Osteocyte (in vitro differentiated cells): ENCODE results near the gene SYCP2L. TPM values are rescaled to one million over a fixed set of nuclear protein-coding genes. Genes with fewer than 3 reads are reported as not detected.
A peak's percentile ranks its signal among the peaks of the same experiment; 100 is the strongest.
"Not testable (repeated sequence)": the region's sequence is repeated elsewhere in the genome, so short reads cannot be mapped to it uniquely, and the experiment has no call there.

ENCODE experiments used
- DNase-seq: peaks from one replicate; pipeline ENCODE4 v3.0.0; 2021; ENCODE audit warnings: mixed read lengths; ENCODE audit not compliant: unreplicated experiment; ENCODE audit errors: extremely low spot score
- H3K27ac Mint-ChIP-seq: one replicate; pipeline ENCODE4 v1.8.0; 2021; ENCODE audit warnings: mild to moderate bottlenecking, mixed read lengths; ENCODE audit not compliant: unreplicated experiment
- H3K27me3 Mint-ChIP-seq: one replicate; pipeline ENCODE4 v1.8.0; 2021; ENCODE audit warnings: mixed read lengths; ENCODE audit not compliant: unreplicated experiment
- H3K36me3 Mint-ChIP-seq: one replicate; pipeline ENCODE4 v1.8.0; 2021; ENCODE audit warnings: mixed read lengths; ENCODE audit not compliant: unreplicated experiment
- H3K4me1 Mint-ChIP-seq: one replicate; pipeline ENCODE4 v1.8.0; 2021; ENCODE audit warnings: mixed read lengths; ENCODE audit not compliant: unreplicated experiment
- H3K4me3 Mint-ChIP-seq: one replicate; pipeline ENCODE4 v1.8.0; 2021; ENCODE audit warnings: mild to moderate bottlenecking, moderate library complexity, mixed read lengths; ENCODE audit not compliant: unreplicated experiment
- H3K9me3 Mint-ChIP-seq: one replicate; pipeline ENCODE4 v1.8.0; 2021; ENCODE audit warnings: mixed read lengths; ENCODE audit not compliant: unreplicated experiment
- total RNA-seq: library from RNA; stranded (reverse); gene quantifications from 2 replicates; pipeline ENCODE4 v1.2.1, GENCODE V29; 2021
- TF ChIP-seq, protein P1 (sequence below): fragments of 200-600 bp; sonication (generic); IDR thresholded peaks from 2 replicates; pipeline ENCODE4 v1.5.0; 2021; ENCODE audit warnings: antibody characterized with exemption, mild to moderate bottlenecking, moderate library complexity

The SYCP2L gene
- total RNA-seq, 1 donor from 2014 or later, result 4.3 TPM

- H3K4me1 Mint-ChIP-seq, result peaks cover 6% of the 10 kb centered on the region
- DNase-seq, result no peak
- TF ChIP-seq, protein P1, sequence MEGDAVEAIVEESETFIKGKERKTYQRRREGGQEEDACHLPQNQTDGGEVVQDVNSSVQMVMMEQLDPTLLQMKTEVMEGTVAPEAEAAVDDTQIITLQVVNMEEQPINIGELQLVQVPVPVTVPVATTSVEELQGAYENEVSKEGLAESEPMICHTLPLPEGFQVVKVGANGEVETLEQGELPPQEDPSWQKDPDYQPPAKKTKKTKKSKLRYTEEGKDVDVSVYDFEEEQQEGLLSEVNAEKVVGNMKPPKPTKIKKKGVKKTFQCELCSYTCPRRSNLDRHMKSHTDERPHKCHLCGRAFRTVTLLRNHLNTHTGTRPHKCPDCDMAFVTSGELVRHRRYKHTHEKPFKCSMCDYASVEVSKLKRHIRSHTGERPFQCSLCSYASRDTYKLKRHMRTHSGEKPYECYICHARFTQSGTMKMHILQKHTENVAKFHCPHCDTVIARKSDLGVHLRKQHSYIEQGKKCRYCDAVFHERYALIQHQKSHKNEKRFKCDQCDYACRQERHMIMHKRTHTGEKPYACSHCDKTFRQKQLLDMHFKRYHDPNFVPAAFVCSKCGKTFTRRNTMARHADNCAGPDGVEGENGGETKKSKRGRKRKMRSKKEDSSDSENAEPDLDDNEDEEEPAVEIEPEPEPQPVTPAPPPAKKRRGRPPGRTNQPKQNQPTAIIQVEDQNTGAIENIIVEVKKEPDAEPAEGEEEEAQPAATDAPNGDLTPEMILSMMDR, result no peak
- H3K27ac Mint-ChIP-seq, result no peak overlapping the region
- peaks cover 58% of the 10 kb centered on the region for H3K27me3 Mint-ChIP-seq
- no peaks in the 10 kb centered on the region for H3K9me3 Mint-ChIP-seq
- no peak overlapping the region for H3K4me3 Mint-ChIP-seq
- no peaks in the 10 kb centered on the region for H3K36me3 Mint-ChIP-seq
Observed at GRCh38 chr6:10877871-10878270, 9.0 kb upstream of the SYCP2L start.

GRCh38 chr6:10880366-10880765 lies 6.5 kb upstream of the SYCP2L start:
- Mint-ChIP-seq H3K4me1 (peaks cover 10% of the 10 kb centered on the region), H3K27me3 (peaks cover 54% of the 10 kb centered on the region), H3K4me3 (no peak overlapping the region), H3K27ac (no peak overlapping the region), H3K9me3 (no peaks in the 10 kb centered on the region), H3K36me3 (no peaks in the 10 kb centered on the region)
- DNase-seq, result no peak
- TF ChIP-seq, protein P1, result no peak

GRCh38 chr6:10882253-10882630 lies 4.6 kb upstream of the SYCP2L start:
- not testable (repeated sequence) for DNase-seq, H3K4me3 Mint-ChIP-seq, H3K36me3 Mint-ChIP-seq, H3K9me3 Mint-ChIP-seq, H3K27ac Mint-ChIP-seq
- peaks cover 60% of the 10 kb centered on the region for H3K27me3 Mint-ChIP-seq
- peaks cover 15% of the 10 kb centered on the region for H3K4me1 Mint-ChIP-seq

DNA sequence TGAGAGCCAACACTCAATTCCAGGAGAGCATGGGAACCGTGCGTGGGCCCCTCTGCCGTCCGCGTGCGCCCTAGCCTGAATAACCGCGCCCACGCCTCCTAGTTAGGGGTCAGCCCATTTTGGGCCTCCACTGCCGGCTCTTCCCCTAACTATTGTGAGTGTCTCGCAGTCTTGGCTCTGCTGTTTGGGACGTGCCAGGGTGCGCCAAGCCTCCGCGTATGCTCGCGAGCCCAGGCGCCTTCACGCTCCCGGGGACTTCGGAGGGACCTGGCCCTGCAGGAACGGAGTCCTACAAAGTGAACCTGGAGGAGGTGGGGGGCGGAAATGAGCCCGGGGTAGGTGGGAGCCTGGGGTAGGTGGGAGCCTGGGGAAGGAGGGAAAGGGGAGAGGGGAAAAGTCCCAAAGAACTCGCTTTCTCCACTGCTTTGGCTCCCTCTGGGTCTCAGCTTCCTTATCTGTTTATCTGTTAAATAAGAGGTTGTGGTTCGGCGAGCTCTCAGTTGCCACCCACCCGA lies 4.1 kb upstream of the SYCP2L start:
- H3K4me1 Mint-ChIP-seq, result peaks cover 17% of the 10 kb centered on the region
- peak overlapping the region; percentile 38 for H3K4me3 Mint-ChIP-seq
- H3K27me3 Mint-ChIP-seq, result peaks cover 59% of the 10 kb centered on the region
- no peaks in the 10 kb centered on the region for H3K9me3 Mint-ChIP-seq
- H3K36me3 Mint-ChIP-seq, result no peaks in the 10 kb centered on the region
- no peak overlapping the region for H3K27ac Mint-ChIP-seq
- TF ChIP-seq, protein P1, result no peak
- DNase-seq, result no peak

- Mint-ChIP-seq H3K36me3 (no peaks in the 10 kb centered on the region), H3K27ac (no peak overlapping the region), H3K27me3 (peaks cover 64% of the 10 kb centered on the region), H3K4me3 (no peak overlapping the region), H3K9me3 (no peaks in the 10 kb centered on the region), H3K4me1 (peaks cover 21% of the 10 kb centered on the region)
- no peak for DNase-seq
- TF ChIP-seq, protein P1, result no peak
Observed at GRCh38 chr6:10883312-10884244, 3.3 kb upstream of the SYCP2L start.
